Dermis microvascular lymphatic vessel endothelial cell (primary cell): Measurements from ENCODE around the gene NUDT9. TPM values are rescaled to one million over a fixed set of nuclear protein-coding genes. Genes with fewer than 3 reads are reported as not detected.
A peak's percentile ranks its signal among the peaks of the same experiment; 100 is the strongest.

Experiments used
- DNase-seq, 2 donors: peaks; one replicate each; pipeline versions ENCODE4 v3.0.0 to v3.0.0-alpha.2; 2010; ENCODE audit warnings: low read depth in 2 of 2
- total RNA-seq: library from RNA; depleted of rRNA; stranded (reverse); fragments of >200 nt; gene quantifications from 2 replicates; pipeline ENCODE4 v1.2.1, GENCODE V29; 2014

Gene NUDT9
- total RNA-seq, 1 donor from 2014 or later = 11.2 TPM

- peak in 1 of 2 donors; percentile 69 for DNase-seq
Measured at GRCh38 chr4:87506974-87507701, 84.8 kb downstream of the NUDT9 start.

Other genes with a start within 250 kb of the NUDT9 start
- gene KLHL8, start 202.0 kb upstream of the NUDT9 start, total RNA-seq = 7.4 and 7.5 TPM in 2 replicates
- gene HSD17B13, start 99.7 kb upstream of the NUDT9 start, total RNA-seq = under 0.01 and 0.13 TPM in 2 replicates
- gene HSD17B11, start 31.4 kb upstream of the NUDT9 start, total RNA-seq = 31.7 and 32.9 TPM in 2 replicates
- 10.0 and 19.2 TPM in 2 replicates for gene SPARCL1, start 106.8 kb downstream of the NUDT9 start, total RNA-seq
- gene DSPP, start 186.0 kb downstream of the NUDT9 start, total RNA-seq = not detected in 2 replicates
- not detected in 2 replicates for gene DMP1, start 227.7 kb downstream of the NUDT9 start, total RNA-seq